ENCODE data around the gene BEND6.

DNA sequence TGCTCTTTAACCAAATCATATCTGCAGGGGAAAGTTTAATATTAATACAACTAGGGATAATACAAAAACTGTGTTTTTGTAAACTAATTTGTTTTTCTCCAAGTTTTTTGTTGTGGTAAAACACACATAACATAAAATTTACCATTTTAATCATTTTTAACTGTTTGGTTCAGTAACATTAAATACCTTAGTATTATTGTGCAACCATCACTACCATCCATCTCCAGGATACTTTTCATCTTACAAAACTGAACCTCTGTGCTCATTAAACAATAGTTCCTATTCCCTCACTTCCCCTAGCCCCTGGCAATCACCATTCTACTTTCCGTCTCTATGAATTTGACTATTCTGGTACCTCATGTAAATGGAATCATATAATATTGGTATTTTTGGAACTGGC, 15.9 kb downstream of the BEND6 start:
- no peak for TF ChIP-seq CTCF (IDR thresholded peaks at IDR 0.05; ENCODE audit: poor library complexity, severe bottlenecking)
- no peak for TF ChIP-seq EZH2 (IDR thresholded peaks at IDR 0.05; ENCODE audit: borderline replicate concordance, insufficient read depth, low read length, poor library complexity, severe bottlenecking)
- TF ChIP-seq POLR2AphosphoS5 (IDR thresholded peaks at IDR 0.05) = no peak

All from neural cell (in vitro differentiated cells).